GM08714 (cell line): Measurements from ENCODE around the gene ADGRA3.

Experiments used
- H3K4me3 ChIP-seq: fragments of 200-500 bp; sonication (Bioruptor generic); 2 replicates; pipeline ENCODE4 v1.5.1; 2014; ENCODE audit warnings: mild to moderate bottlenecking, low read length, inconsistent platforms
- ZNF274 ChIP-seq: IDR thresholded peaks from 2 replicates; pipeline ENCODE4 v1.6.1; 2012; ENCODE audit warnings: mild to moderate bottlenecking, low read depth, low read length

The ADGRA3 gene

DNA sequence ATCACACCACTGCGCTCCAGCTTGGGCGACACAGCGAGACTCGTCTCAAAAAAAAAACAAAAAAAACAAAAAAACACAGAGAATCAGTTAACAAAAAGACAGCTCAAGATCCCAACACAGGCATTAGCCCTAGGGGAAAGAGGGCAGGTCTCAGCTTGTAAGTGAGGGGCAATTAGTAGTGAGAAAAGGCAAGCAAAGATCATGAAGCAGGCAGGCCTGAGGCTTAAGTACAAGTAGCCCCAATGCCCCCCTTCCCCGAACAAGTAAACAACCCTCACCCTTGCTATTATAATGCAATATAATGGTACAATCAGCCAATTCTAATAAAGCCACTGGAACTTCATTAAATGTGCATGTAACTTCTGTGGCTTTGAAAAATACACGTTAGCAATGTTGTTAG is 17.0 kb downstream of the ADGRA3 start:
- no peak for TF ChIP-seq ZNF274
- H3K4me3 ChIP-seq: no peak overlapping the region

DNA sequence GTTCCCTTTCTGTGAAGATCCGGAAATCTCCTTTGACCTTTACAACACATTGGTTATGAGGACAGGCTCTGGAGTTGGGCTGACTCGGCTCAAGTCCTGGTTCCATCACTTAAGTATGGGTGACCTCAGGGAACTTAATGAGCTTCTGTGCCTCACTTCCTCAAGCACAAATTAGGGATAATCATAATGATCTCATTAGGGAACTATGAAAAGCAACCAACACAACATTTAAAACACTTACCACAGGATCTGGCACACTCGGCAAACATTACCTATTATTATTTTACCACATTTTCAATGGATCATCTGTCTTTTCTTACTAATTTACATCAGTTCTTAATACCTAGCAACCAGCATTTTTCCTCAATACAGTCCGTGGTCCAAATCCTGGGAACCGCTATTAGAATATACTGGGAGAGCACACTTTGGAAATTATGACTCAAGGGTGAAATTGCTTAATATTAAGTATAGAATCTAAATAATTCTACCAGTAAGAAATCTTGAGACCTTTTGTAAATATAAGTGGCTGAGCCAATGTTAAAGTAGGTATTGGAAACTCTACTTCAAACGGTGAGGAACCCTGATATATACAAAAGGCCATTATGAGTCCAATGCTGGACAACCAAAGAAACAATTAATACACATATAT is 19.6 kb downstream of the ADGRA3 start:
- H3K4me3 ChIP-seq: no peak overlapping the region
- TF ChIP-seq ZNF274: no peak

DNA sequence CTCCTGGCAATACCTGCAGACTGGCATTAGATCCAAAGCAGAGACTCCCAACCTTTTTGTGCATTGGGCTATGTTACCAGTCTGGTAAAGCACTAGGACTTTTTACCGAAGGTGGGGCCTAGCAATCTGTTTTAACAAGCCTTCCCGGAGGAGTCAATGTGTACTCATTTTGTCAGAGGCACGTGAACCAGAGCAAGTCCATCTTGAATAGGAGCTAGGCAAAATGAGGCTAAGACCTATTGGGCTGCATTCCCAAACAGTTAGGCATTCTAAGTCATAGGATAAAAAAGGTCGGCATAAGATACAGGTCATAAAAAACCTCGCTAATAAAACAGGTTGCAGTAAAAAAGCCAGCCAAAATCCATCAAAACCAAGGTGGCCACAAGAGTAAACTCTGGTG is 22.3 kb downstream of the ADGRA3 start:
- H3K4me3 ChIP-seq: no peak overlapping the region
- no peak for TF ChIP-seq ZNF274

DNA sequence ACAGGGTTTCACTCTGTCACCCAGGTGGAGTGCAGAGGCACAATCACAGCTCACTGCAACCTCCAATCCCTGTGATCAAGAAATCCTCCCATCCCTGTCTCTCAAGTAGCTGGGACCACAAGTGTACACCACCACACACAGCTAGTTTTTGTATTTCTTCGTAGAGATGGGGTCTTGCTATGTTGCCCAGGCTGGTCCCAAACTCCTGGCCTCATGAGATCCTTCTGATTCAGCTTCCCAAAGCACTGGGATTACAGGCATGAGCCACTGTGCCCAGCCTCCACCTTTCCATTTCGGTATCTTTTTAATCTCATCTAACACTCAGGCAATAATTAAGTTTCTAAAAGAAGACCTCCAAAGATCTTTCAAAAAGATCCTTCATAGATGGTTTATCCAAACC is 22.9 kb downstream of the ADGRA3 start:
- no peak overlapping the region for H3K4me3 ChIP-seq
- no peak for TF ChIP-seq ZNF274

DNA sequence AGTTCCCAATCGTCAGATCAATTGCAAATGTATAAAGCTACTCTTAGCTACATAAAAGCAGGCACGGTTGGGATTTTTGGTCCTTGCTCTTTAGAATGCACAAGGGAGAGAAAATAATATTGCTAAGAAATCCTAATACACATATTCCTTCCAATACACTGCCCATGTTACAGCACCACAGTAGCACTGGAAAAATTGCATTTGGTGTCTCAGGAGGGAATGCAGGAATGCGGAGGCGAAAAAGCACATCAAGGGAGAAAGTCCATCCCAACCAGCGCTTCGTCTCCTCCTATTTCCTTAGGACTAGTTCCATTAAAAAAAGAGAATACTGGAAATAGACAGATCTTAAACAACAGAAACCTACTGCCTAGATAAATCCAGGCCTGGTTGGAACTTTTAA is 23.9 kb downstream of the ADGRA3 start:
- TF ChIP-seq ZNF274: no peak
- H3K4me3 ChIP-seq: no peak overlapping the region

DNA sequence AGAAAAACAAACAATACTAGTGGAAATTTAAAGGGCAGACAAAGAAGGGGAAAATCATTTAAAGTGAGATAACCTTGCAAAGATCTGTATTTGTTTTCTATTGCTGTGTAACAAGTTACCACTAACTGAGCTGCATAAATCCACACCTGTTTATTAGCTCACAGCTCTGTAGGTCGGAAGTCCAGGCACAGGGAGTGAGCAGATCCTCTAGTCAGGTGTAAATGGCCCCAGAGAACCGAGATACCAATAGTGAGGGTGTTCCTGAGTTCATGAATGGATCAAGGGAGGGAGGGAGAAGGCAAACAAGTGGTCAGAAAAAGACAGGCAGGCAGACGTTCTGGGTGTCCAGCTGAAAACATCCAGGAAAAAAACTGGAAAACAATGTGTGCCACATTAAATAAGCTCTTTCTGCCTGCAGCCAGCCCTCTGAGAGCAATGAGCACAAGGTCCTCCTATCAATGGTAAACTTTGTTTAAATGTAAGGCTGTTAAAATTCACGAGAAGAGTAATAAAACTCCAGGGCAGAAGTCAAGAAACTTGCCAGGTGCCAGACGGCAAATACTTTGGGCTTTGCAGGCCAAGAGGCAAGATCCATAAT is 25.0 kb downstream of the ADGRA3 start:
- no peak for TF ChIP-seq ZNF274

DNA sequence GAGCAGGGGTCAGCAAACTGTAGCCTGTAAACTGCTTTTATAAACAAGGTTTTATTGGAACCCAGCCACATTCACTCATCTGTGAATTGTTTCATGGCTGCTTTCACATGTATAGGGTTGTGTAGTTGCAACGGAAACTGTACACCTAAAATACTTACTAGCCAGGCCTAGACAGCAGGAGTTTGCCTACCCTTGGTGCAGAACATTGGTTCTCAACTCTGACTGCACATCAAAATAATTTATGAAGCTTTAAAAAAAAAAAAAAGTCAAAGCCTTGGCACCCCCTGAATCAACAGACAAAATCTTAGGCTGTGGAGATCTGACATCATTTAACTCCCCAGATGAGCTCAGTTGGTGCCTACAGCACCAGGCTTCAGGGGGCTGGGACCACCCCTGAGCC is 27.8 kb downstream of the ADGRA3 start:
- TF ChIP-seq ZNF274: no peak
- H3K4me3 ChIP-seq: no peak overlapping the region

More for the DNA sequence above, 25.0 kb downstream of the ADGRA3 start:
- no peak overlapping the region for H3K4me3 ChIP-seq

DNA sequence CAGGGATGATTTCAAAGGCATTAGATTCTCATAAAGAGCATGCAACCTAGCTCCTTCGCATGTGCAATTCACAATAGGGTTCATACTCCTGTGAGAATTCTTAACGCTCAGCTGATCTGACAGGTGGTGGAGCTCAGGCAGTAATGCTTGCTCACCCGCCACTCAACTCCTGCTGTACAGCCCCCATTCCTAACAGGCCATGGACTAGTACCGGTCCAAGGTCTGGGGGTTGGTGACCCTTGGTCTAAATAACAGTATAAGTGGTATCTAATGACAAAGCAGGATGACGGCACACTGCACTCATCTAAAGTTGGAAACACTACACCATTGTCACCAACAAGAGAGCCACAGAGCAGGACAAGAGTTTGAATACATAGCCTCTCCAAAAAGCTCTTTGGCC is 28.5 kb downstream of the ADGRA3 start:
- no peak overlapping the region for H3K4me3 ChIP-seq
- no peak for TF ChIP-seq ZNF274

DNA sequence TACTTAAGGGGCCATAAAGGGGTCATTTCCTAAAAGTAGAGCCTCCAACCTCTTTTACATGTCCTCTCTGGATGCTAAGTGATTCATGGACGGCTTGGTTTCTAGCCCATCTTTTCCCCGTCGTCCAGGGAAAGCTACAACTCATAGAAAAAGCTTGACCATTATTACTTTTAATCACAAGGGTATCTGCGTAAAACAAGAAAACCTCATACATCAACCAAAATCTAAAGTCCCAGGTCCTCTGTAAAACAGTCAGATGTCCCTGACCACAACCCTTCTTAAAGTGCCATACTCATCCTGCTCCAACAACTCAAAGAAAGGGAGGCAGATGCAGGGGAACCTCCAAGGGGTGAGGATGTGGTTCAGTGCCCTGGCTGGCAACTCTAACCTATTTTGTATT is 29.6 kb downstream of the ADGRA3 start:
- TF ChIP-seq ZNF274: no peak
- no peak overlapping the region for H3K4me3 ChIP-seq

DNA sequence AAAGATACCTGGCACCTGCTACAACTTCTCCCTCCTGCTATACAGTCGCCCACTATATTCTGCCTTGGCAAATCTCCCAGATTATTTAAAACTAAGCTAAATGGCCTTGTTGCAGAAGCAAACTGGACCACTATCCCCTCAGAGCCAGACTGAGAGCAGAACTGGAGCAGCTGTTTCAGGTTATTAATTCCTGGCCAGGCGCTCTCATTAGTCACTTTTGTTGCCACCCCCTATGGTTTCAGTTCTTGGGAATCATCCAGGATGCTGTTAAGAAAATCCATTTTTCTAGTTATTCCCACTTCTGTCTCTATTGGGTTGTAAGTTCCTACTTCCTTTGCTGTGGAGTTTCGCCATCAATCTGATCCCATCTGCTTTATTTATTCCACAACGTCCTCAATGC is 30.1 kb downstream of the ADGRA3 start:
- no peak overlapping the region for H3K4me3 ChIP-seq
- TF ChIP-seq ZNF274: no peak

DNA sequence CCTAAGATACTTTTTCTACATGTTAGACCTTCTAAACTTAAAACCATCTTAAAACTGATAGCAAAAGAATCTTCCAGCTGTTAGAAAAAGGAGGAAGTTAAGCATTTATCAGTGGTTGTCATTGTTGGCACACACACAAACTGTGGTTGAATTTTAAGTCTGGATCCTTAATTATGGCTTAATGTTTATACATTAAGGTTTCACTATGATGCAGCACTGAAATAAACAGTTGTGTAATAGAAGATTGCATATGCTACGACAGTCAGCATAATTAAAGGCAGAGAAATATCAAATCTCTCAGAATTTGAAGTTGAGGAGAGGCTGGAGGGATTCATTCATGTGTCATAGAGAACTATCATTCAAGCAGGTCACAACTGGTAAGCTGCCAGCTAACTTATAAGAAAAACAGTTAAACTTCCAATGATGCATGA is 32.3 kb downstream of the ADGRA3 start:
- TF ChIP-seq ZNF274: no peak

DNA sequence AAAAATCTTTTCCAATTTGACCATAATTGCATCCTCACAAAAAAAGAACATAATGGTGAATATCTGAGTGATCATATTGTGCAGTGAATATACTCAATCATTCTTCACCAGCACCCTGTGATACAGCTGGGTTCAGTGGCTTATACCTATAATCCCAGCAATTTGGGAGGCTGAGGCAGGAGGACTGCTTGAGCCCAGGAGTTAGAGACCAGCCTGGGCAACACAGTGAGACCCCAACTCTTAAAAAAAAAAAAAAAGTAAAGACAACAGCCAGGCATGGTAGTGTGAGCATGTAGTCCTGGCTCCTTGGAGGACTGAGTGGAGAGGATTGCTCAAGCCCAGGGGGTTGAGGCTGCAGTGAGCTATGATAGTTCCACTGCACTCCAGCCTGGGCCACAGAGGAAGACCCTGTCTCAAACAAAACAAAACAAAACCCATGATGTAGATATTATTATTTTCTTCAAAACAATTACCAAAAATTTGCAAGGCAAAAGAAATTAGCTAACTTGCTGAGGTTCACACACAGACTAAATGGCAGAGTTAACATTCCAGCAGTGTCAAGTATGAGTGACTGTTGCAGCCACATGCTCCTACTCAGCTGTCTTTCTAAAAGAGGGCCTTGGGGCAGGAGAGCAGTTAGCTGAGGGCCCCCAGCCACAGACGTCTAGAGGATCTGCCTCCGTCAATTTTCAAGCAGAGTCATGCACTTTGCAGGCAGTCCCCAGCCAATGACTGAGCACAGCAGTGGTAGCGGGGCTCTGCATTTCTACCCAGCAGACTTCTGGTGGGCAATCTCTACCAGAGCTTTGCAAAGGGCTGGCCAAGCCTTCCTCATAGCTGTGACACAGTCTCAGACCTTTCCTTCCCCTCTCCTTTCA is 33.4 kb downstream of the ADGRA3 start:
- H3K4me3 ChIP-seq: no peak overlapping the region
- no peak for TF ChIP-seq ZNF274

More for the DNA sequence above, 32.3 kb downstream of the ADGRA3 start:
- no peak overlapping the region for H3K4me3 ChIP-seq

DNA sequence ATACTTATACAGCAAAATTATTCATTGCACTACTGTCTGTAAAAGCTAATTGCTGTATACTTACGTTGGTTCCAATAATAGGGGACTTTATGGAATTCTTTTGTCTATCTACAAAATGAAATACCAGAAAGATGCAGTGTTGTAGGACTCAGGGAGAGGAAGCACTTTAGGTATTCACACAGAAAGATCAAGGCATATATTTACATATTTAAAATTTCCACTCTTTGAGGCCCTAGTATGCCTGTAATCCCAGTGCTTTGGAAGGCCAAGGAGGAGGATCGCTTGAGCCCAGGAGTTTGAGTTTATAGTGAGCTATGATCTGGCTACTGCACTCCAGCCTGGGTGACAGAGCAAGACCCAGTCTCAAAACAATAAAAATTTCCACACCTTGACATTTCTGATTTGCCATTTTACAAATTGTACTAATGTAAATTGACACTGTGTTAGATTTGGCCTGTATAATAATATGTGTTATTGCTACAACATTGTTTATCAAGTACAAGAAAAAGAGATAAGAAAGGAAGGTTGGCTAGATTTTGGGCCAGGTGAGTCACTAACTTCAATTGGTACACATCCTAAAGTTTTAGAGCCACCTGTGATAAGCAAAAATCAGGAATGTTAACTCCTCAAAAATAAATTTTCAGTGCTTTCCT is 35.1 kb downstream of the ADGRA3 start:
- no peak for TF ChIP-seq ZNF274
- H3K4me3 ChIP-seq: no peak overlapping the region

DNA sequence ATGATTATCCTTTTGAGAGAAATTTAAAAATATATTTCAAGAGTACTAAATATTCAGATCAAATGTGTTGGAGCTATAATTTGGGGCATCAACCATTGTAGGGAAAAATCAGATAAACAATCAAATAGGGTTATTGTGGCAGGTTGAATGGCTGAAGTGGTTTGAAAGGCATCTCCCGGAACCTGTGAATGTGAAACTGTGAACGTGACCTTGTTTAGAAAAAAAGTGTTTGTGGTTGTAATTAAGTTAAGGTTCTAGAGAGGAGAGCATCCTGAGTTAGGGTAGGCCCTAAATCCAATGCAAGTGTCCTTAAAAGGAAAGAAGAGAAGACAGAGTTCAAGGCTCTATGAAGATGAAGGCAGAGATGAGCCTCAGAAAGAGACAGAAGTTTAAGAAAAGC is 37.4 kb downstream of the ADGRA3 start:
- TF ChIP-seq ZNF274: no peak
- H3K4me3 ChIP-seq: no peak overlapping the region

DNA sequence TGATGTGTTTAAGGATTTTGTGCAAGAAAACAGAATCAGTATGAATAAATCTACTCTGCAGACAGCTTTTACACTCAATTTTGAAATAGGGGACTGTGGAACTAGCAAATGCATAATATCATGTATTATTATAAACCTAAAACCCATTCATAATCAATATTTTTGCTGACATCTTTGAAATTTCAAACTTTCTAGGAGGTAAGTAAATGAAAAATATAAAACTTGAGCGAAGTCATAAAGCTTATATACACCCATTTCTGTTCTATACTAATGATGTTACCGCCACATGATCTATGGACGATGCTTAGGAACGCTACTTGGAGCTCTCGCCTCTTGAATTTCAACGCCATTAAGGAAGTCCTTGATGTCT is 38.1 kb downstream of the ADGRA3 start:
- no peak for TF ChIP-seq ZNF274
- H3K4me3 ChIP-seq: no peak overlapping the region
